Esophagus (tissue), 2 donors: ENCODE data around the gene FILIP1. TPM values are rescaled to one million over a fixed set of nuclear protein-coding genes. Genes with fewer than 3 reads are reported as not detected.

Experiments used
- H3K27ac ChIP-seq, 2 donors: one replicate each; pipeline ENCODE4 v1.5.1; 2013; ENCODE audit warnings: low read depth in 2 of 2, mild to moderate bottlenecking in 2 of 2, inconsistent platforms in 1 of 2, low read length in 1 of 2, moderate library complexity in 1 of 2
- H3K27me3 ChIP-seq, 2 donors: one replicate each; pipeline ENCODE4 v1.6.1; 2013; ENCODE audit warnings: low read length in 2 of 2, control low read depth in 1 of 2, mild to moderate bottlenecking in 1 of 2; ENCODE audit not compliant: insufficient read depth in 2 of 2, control insufficient read depth in 1 of 2
- H3K36me3 ChIP-seq, 2 donors: one replicate each; pipeline ENCODE4 v1.6.1; 2013; ENCODE audit warnings: low read length in 1 of 2; ENCODE audit not compliant: control insufficient read depth in 2 of 2, insufficient read depth in 2 of 2
- H3K4me1 ChIP-seq, 2 donors: one replicate each; pipeline ENCODE4 v1.6.1; 2013; ENCODE audit warnings: low read length in 1 of 2; ENCODE audit not compliant: control insufficient read depth in 2 of 2, insufficient read depth in 2 of 2
- H3K4me3 ChIP-seq, 2 donors: one replicate each; pipeline ENCODE4 v1.5.1; 2013; ENCODE audit warnings: low read length in 2 of 2, mild to moderate bottlenecking in 2 of 2, low read depth in 1 of 2, moderate library complexity in 1 of 2
- H3K9me3 ChIP-seq, 2 donors: one replicate each; pipeline ENCODE4 v1.6.1; 2013; ENCODE audit warnings: mild to moderate bottlenecking in 2 of 2, low read depth in 1 of 2, low read length in 1 of 2, moderate library complexity in 1 of 2; ENCODE audit not compliant: control insufficient read depth in 2 of 2, insufficient read depth in 1 of 2
- WGBS, 2 donors: extraction: QIAGEN DNeasy Blood & Tissue Kit; methylation state at CpG; one replicate each; pipeline ENCODE4 v1.1.7; 2013; 5-methylcytosine and 5-hydroxymethylcytosine counted together
- polyA plus RNA-seq, 2 donors: library from polyadenylated mRNA; stranded (reverse); fragments of 200-250 nt; gene quantifications; one replicate each; pipeline ENCODE4 v1.2.3, GENCODE V29; 2013
- donor health status: healthy with polysubstance abuse.
- donor health status: Bipolar disorder and iron deficiency.

Gene FILIP1
- polyA plus RNA-seq, 2 donors = 0.84 to 1.6 TPM

GRCh38 chr6:75525682-75526081 lies 32.1 kb upstream of the FILIP1 start:
- Histone ChIP-seq H3K27ac (no peak overlapping the region), H3K4me1 (no peaks in the 10 kb centered on the region), H3K36me3 (no peaks in the 10 kb centered on the region), H3K4me3 (no peak overlapping the region), H3K27me3 (no peaks in the 10 kb centered on the region), H3K9me3 (no peaks in the 10 kb centered on the region)
- 88 to 92% methylated on average over 3 of the region's 3 CpGs for WGBS, 2 donors

GRCh38 chr6:75524322-75524972 lies 30.8 kb upstream of the FILIP1 start:
- no peak overlapping the region for H3K4me3 ChIP-seq

GRCh38 chr6:75516757-75517156 lies 23.2 kb upstream of the FILIP1 start:
- no peaks in the 10 kb centered on the region for H3K27me3 ChIP-seq
- no peaks in the 10 kb centered on the region for H3K36me3 ChIP-seq
- H3K4me1 ChIP-seq = no peaks in the 10 kb centered on the region
- 30 to 32% methylated on average over 2 of the region's 2 CpGs for WGBS, 2 donors
- H3K4me3 ChIP-seq = no peak overlapping the region
- H3K9me3 ChIP-seq = no peaks in the 10 kb centered on the region
- no peak overlapping the region for H3K27ac ChIP-seq

More at GRCh38 chr6:75524322-75524972, 30.8 kb upstream of the FILIP1 start:
- Histone ChIP-seq H3K36me3 (no peaks in the 10 kb centered on the region), H3K9me3 (no peaks in the 10 kb centered on the region), H3K27me3 (no peaks in the 10 kb centered on the region), H3K4me1 (no peaks in the 10 kb centered on the region), H3K27ac (no peak overlapping the region)
- 15 to 21% methylated on average over 9 of the region's 9 CpGs for WGBS, 2 donors

- Histone ChIP-seq H3K4me3 (no peak overlapping the region), H3K27ac (no peak overlapping the region), H3K27me3 (no peaks in the 10 kb centered on the region), H3K36me3 (no peaks in the 10 kb centered on the region), H3K9me3 (no peaks in the 10 kb centered on the region), H3K4me1 (no peaks in the 10 kb centered on the region)
- 87 to 92% methylated on average over 2 of the region's 2 CpGs for WGBS, 2 donors
These were observed 19.0 kb upstream of the FILIP1 start for GRCh38 chr6:75512591-75512990.

GRCh38 chr6:75505424-75505823 lies 11.8 kb upstream of the FILIP1 start:
- Histone ChIP-seq H3K4me1 (no peaks in the 10 kb centered on the region), H3K9me3 (no peaks in the 10 kb centered on the region), H3K4me3 (no peak overlapping the region), H3K36me3 (no peaks in the 10 kb centered on the region), H3K27me3 (no peaks in the 10 kb centered on the region), H3K27ac (no peak overlapping the region)
- 79 to 82% methylated on average over 2 of the region's 2 CpGs for WGBS, 2 donors

- no peak overlapping the region for H3K27ac ChIP-seq
- 84 to 87% methylated on average over 4 of the region's 4 CpGs for WGBS, 2 donors
These were observed 11.0 kb upstream of the FILIP1 start for GRCh38 chr6:75504465-75505222.

GRCh38 chr6:75503291-75503690 lies 9.7 kb upstream of the FILIP1 start:
- no peaks in the 10 kb centered on the region for H3K9me3 ChIP-seq
- H3K27ac ChIP-seq = no peak overlapping the region
- no peaks in the 10 kb centered on the region for H3K4me1 ChIP-seq
- WGBS, 2 donors = 67 to 70% methylated on average over 2 of the region's 2 CpGs
- no peak overlapping the region for H3K4me3 ChIP-seq
- no peaks in the 10 kb centered on the region for H3K36me3 ChIP-seq
- no peaks in the 10 kb centered on the region for H3K27me3 ChIP-seq

More at GRCh38 chr6:75504465-75505222, 11.0 kb upstream of the FILIP1 start:
- no peaks in the 10 kb centered on the region for H3K27me3 ChIP-seq
- H3K4me1 ChIP-seq = no peaks in the 10 kb centered on the region
- H3K9me3 ChIP-seq = no peaks in the 10 kb centered on the region
- no peaks in the 10 kb centered on the region for H3K36me3 ChIP-seq
- no peak overlapping the region for H3K4me3 ChIP-seq

GRCh38 chr6:75502884-75503283 lies 9.3 kb upstream of the FILIP1 start:
- Histone ChIP-seq H3K4me3 (no peak overlapping the region), H3K36me3 (no peaks in the 10 kb centered on the region), H3K27ac (no peak overlapping the region), H3K9me3 (no peaks in the 10 kb centered on the region), H3K4me1 (no peaks in the 10 kb centered on the region), H3K27me3 (no peaks in the 10 kb centered on the region)
- WGBS, 2 donors = 59 to 75% methylated on average over 3 of the region's 3 CpGs

GRCh38 chr6:75501756-75502155 lies 8.2 kb upstream of the FILIP1 start:
- no peaks in the 10 kb centered on the region for H3K4me1 ChIP-seq
- H3K4me3 ChIP-seq = no peak overlapping the region
- no peak overlapping the region for H3K27ac ChIP-seq
- 73 to 78% methylated on average over 4 of the region's 4 CpGs for WGBS, 2 donors
- no peaks in the 10 kb centered on the region for H3K27me3 ChIP-seq
- H3K9me3 ChIP-seq = no peaks in the 10 kb centered on the region
- no peaks in the 10 kb centered on the region for H3K36me3 ChIP-seq

GRCh38 chr6:75499640-75500039 lies 6.0 kb upstream of the FILIP1 start:
- Histone ChIP-seq H3K36me3 (no peaks in the 10 kb centered on the region), H3K9me3 (no peaks in the 10 kb centered on the region), H3K4me3 (no peak overlapping the region), H3K27ac (no peak overlapping the region), H3K4me1 (no peaks in the 10 kb centered on the region), H3K27me3 (no peaks in the 10 kb centered on the region)
- 71 to 75% methylated on average over 4 of the region's 4 CpGs for WGBS, 2 donors
